ENCODE data around the gene REXO5. TPM values are rescaled to one million over a fixed set of nuclear protein-coding genes. Genes with fewer than 3 reads are reported as not detected.

Gene REXO5
- total RNA-seq, 1 donor from 2014 or later = 4.1 TPM

Other genes starting within 250 kb of the REXO5 start
- 4.6 TPM for gene ACSM2B, start 230.2 kb upstream of the REXO5 start, total RNA-seq (ENCODE audit: insufficient read depth, low replicate concordance)
- gene ACSM1, start 108.8 kb upstream of the REXO5 start, total RNA-seq (ENCODE audit: insufficient read depth, low replicate concordance) = 0.24 TPM
- gene THUMPD1, start 64.7 kb upstream of the REXO5 start, total RNA-seq (ENCODE audit: insufficient read depth, low replicate concordance) = 103 TPM
- gene ACSM3, start 42.5 kb upstream of the REXO5 start, total RNA-seq (ENCODE audit: insufficient read depth, low replicate concordance) = 8.9 TPM
- gene ERI2, start 55 bp upstream of the REXO5 start, total RNA-seq (ENCODE audit: insufficient read depth, low replicate concordance) = 26.7 TPM
- gene DCUN1D3, start 93.8 kb downstream of the REXO5 start, total RNA-seq (ENCODE audit: insufficient read depth, low replicate concordance) = 45.0 TPM
- 40.0 TPM for gene LYRM1, start 94.2 kb downstream of the REXO5 start, total RNA-seq (ENCODE audit: insufficient read depth, low replicate concordance)